ENCODE measurements around the gene GET4. TPM values are rescaled to one million over a fixed set of nuclear protein-coding genes. Genes with fewer than 3 reads are reported as not detected.

The GET4 gene
- total RNA-seq, 1 experiment from 2014 or later, result 44.8 TPM

DNA sequence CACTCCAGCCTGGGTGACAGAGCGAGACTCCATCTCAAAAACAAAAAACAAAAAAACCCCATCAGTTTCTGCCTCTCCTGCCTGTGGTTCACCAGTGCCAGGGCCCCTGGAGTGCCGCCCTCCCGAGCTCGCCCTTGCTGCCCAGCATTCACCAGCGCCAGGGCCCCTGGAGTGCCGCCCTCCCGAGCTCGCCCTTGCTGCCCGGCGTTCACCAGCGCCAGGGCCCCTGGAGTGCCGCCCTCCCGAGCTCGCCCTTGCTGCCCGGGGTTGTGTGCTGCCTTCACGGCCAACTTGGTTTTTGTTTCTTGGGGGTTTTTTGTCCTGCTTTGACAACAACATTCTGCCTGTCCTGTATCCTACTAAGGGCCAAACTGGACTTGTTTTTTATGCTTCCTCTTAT lies 13.2 kb upstream of the GET4 start:
- Histone ChIP-seq H3K9me3 (ENCODE audit: control insufficient read depth in 1 of 2, insufficient read depth in 1 of 2, low read depth in 1 of 2, low read length in 2 of 2) (no peaks in the 10 kb centered on the region), H3K79me2 (ENCODE audit: insufficient read depth, low read length) (peaks cover 6% of the 10 kb centered on the region; the same call in 1 of the 2 replicates), H3K9me2 (ENCODE audit: insufficient read depth) (no peaks in the 10 kb centered on the region), H3K27me3 (ENCODE audit: insufficient read depth, low read length) (no peaks in the 10 kb centered on the region), H3K9ac (ENCODE audit: low read length) (no peak overlapping the region), H3K27ac (ENCODE audit: low read depth, low read length) (no peak overlapping the region), H2AFZ (ENCODE audit: low read depth, low read length, poor library complexity, severe bottlenecking) (no peak overlapping the region), H3K4me2 (ENCODE audit: low read length) (no peak overlapping the region), H3K4me3 (replicated peaks in 1 of 2; ENCODE audit: low read depth in 1 of 2, low read length in 2 of 2) (no peak overlapping the region), H4K20me1 (ENCODE audit: insufficient read depth) (no peaks in the 10 kb centered on the region), H3K36me3 (ENCODE audit: control insufficient read depth in 1 of 2, insufficient read depth in 2 of 2, low read length in 2 of 2) (peaks cover 24 to 53% of the 10 kb centered on the region in 2 experiments), H3K4me1 (ENCODE audit: control insufficient read depth in 1 of 2, insufficient read depth in 2 of 2, low read length in 2 of 2) (peaks cover 0 to 4% of the 10 kb centered on the region in 2 experiments; a peak in 1 of 4 replicates)
- DNase-seq (ENCODE audit: low read depth, low spot score), result no peak
- no TSS peak for BruUV-seq (replicated peaks)
- intact Hi-C loops (cut with micrococcal nuclease), result no loop called here
- POLR2A ChIA-PET, result no interaction called here
- CTCF ChIA-PET, result interaction anchor here (0.8 to 1.7 kb wide), 2 partner anchors 10 to 76 kb away, joined by 3 to 10 read pairs; no protein-coding TSS in a partner anchor
- TF ChIP-seq SIN3A (IDR thresholded peaks at IDR 0.05; ENCODE audit: low read depth) (no peak), POLR2A (IDR thresholded peaks at IDR 0.05; ENCODE audit: borderline replicate concordance, extremely low read depth, insufficient read depth, insufficient read length) (no peak), EZH2phosphoT487 (IDR thresholded peaks at IDR 0.05; ENCODE audit: borderline replicate concordance) (no peak), ATF3 (IDR thresholded peaks at IDR 0.05) (no peak), ZNF274 (IDR thresholded peaks at IDR 0.05; ENCODE audit: low read depth, low read length) (no peak), FOSL1 (IDR thresholded peaks at IDR 0.05; ENCODE audit: low read depth) (no peak), EGR1 (IDR thresholded peaks at IDR 0.05; ENCODE audit: low read depth) (no peak), CEBPB (IDR thresholded peaks at IDR 0.05; ENCODE audit: low read depth) (no peak), REST (IDR thresholded peaks at IDR 0.05; ENCODE audit: low read depth) (no peak), CTCF (IDR thresholded peaks at IDR 0.05 in 2 of 3, conservative IDR thresholded peaks at IDR 0.05 in 1 of 3; ENCODE audit: borderline replicate concordance in 1 of 3, insufficient read depth in 1 of 3, low read depth in 2 of 3, low read length in 2 of 3) (no peak)
- ATAC-seq, result no peak
- RAD21 ChIA-PET (ENCODE audit: low non-redundant PET in 1 of 2, low total read pairs in 2 of 2, uncharacterized antibody in 2 of 2, unreplicated experiment in 2 of 2), result no interaction called here
